HEK293 (cell line): ENCODE results near the gene CFAP157.

ENCODE experiments used
- CTCF ChIA-PET: fragments of 350-600 bp; formaldehyde crosslinking; extraction: SDS; loops from one replicate; lab custom pipeline; 2021; ENCODE audit warnings: antibody characterized with exemption; lab: Yijun Ruan, JAX
- POLR2A ChIA-PET: fragments of 300-600 bp; formaldehyde crosslinking; extraction: SDS; loops from one replicate; lab custom pipeline; 2020; ENCODE audit warnings: antibody characterized with exemption, inconsistent platforms; lab: Yijun Ruan, JAX
- H3K27ac ChIP-seq: fragments of 200-500 bp; sonication (Bioruptor generic); 2 replicates; pipeline ENCODE4 v1.5.1; 2014; ENCODE audit warnings: low read depth, low read length, control low read depth, inconsistent platforms; ENCODE audit errors: extremely low read depth
- H3K36me3 ChIP-seq, 2 experiments: fragments of 200-500 bp in 1 of 2; sonication (Bioruptor generic) in 1 of 2; 1 replicate in 1 of 2; 2 replicates in 1 of 2; pipeline ENCODE4 v1.5.1; 2014 to 2017; ENCODE audit warnings: inconsistent platforms in 2 of 2, low read length in 2 of 2; ENCODE audit not compliant: control insufficient read depth in 2 of 2, insufficient read depth in 1 of 2
- H3K4me1 ChIP-seq: fragments of 200-500 bp; sonication (Bioruptor generic); 2 replicates; pipeline ENCODE4 v1.5.1; 2014; ENCODE audit warnings: mild to moderate bottlenecking, low read length, inconsistent platforms; ENCODE audit not compliant: control insufficient read depth, insufficient read depth
- H3K4me3 ChIP-seq: 2 replicates; pipeline ENCODE4 v1.5.1; 2011; ENCODE audit warnings: low read depth, mild to moderate bottlenecking, control low read depth, low read length, moderate library complexity
- H3K9me3 ChIP-seq: fragments of 200-500 bp; sonication (Bioruptor generic); 2 replicates; pipeline ENCODE4 v1.5.1; 2014; ENCODE audit warnings: low read depth, low read length, inconsistent platforms; ENCODE audit not compliant: control insufficient read depth, insufficient read depth
- BCL11A ChIP-seq: fragments of 450-650 bp; formaldehyde crosslinking; IDR thresholded peaks from 2 replicates; pipeline ENCODE4 v1.5.1; 2016; ENCODE audit warnings: low read depth, missing biosample characterization, missing genetic modification characterization
- ELK4 ChIP-seq: IDR thresholded peaks from 2 replicates; pipeline ENCODE4 v1.6.1; 2011; ENCODE audit warnings: mild to moderate bottlenecking, low read depth, low read length, borderline replicate concordance
- GLIS1 ChIP-seq: fragments of 450-650 bp; formaldehyde crosslinking; IDR thresholded peaks from 2 replicates; pipeline ENCODE4 v1.5.1; 2016; ENCODE audit warnings: missing biosample characterization, missing genetic modification characterization
- GLIS2 ChIP-seq: fragments of 450-650 bp; formaldehyde crosslinking; IDR thresholded peaks from 2 replicates; pipeline ENCODE4 v1.5.1; 2016; ENCODE audit warnings: missing biosample characterization, missing genetic modification characterization
- HOXA7 ChIP-seq: sonication (generic); formaldehyde crosslinking; IDR thresholded peaks from 2 replicates; pipeline ENCODE4 v1.8.1; 2022; ENCODE audit warnings: missing genetic modification reagents, borderline replicate concordance
- MZF1 ChIP-seq: fragments of 450-650 bp; formaldehyde crosslinking; IDR thresholded peaks from 2 replicates; pipeline ENCODE4 v1.5.1; 2017; ENCODE audit warnings: missing biosample characterization, missing genetic modification characterization, borderline replicate concordance
- PRDM10 ChIP-seq: fragments of 450-650 bp; formaldehyde crosslinking; IDR thresholded peaks from 2 replicates; pipeline ENCODE4 v1.5.1; 2016; ENCODE audit warnings: missing biosample characterization, missing genetic modification characterization
- RBAK ChIP-seq: fragments of 450-650 bp; formaldehyde crosslinking; IDR thresholded peaks from 2 replicates; pipeline ENCODE4 v1.5.1; 2016; ENCODE audit warnings: missing biosample characterization, missing genetic modification characterization
- REPIN1 ChIP-seq: fragments of 450-650 bp; formaldehyde crosslinking; IDR thresholded peaks from 2 replicates; pipeline ENCODE4 v1.5.1; 2017; ENCODE audit warnings: missing biosample characterization, missing genetic modification characterization, low read depth
- REST ChIP-seq: fragments of 450-650 bp; formaldehyde crosslinking; IDR thresholded peaks from 2 replicates; pipeline ENCODE4 v1.5.1; 2016; ENCODE audit warnings: missing biosample characterization, missing genetic modification characterization
- SP2 ChIP-seq: fragments of 450-650 bp; formaldehyde crosslinking; IDR thresholded peaks from 2 replicates; pipeline ENCODE4 v1.5.1; 2016; ENCODE audit warnings: missing biosample characterization, missing genetic modification characterization
- SP3 ChIP-seq: fragments of 450-650 bp; formaldehyde crosslinking; IDR thresholded peaks from 2 replicates; pipeline ENCODE4 v1.5.1; 2016; ENCODE audit warnings: missing biosample characterization, missing genetic modification characterization
- YY2 ChIP-seq: fragments of 450-650 bp; formaldehyde crosslinking; IDR thresholded peaks from 2 replicates; pipeline ENCODE4 v1.5.1; 2016; ENCODE audit warnings: missing biosample characterization, missing genetic modification characterization
- ZBTB20 ChIP-seq: fragments of 450-650 bp; formaldehyde crosslinking; IDR thresholded peaks from 2 replicates; pipeline ENCODE4 v1.5.1; 2016; ENCODE audit warnings: missing biosample characterization, missing genetic modification characterization
- ZBTB44 ChIP-seq: fragments of 450-650 bp; IDR thresholded peaks from 2 replicates; pipeline ENCODE4 v1.5.1; 2018; ENCODE audit warnings: missing biosample characterization, mild to moderate bottlenecking, missing genetic modification characterization
- ZBTB48 ChIP-seq: fragments of 450-650 bp; formaldehyde crosslinking; IDR thresholded peaks from 2 replicates; pipeline ENCODE4 v1.5.1; 2016; ENCODE audit warnings: missing biosample characterization, missing genetic modification characterization
- ZBTB8A ChIP-seq: fragments of 450-650 bp; formaldehyde crosslinking; IDR thresholded peaks from 2 replicates; pipeline ENCODE4 v1.5.1; 2016; ENCODE audit warnings: missing biosample characterization, missing genetic modification characterization
- ZFP41 ChIP-seq: fragments of 450-650 bp; formaldehyde crosslinking; IDR thresholded peaks from 2 replicates; pipeline ENCODE4 v1.5.1; 2016; ENCODE audit warnings: missing biosample characterization, missing genetic modification characterization, borderline replicate concordance
- ZNF138 ChIP-seq: fragments of 450-650 bp; formaldehyde crosslinking; IDR thresholded peaks from 2 replicates; pipeline ENCODE4 v1.5.1; 2016; ENCODE audit warnings: missing biosample characterization, missing genetic modification characterization, borderline replicate concordance
- ZNF16 ChIP-seq: fragments of 450-650 bp; formaldehyde crosslinking; IDR thresholded peaks from 2 replicates; pipeline ENCODE4 v1.5.1; 2016; ENCODE audit warnings: low read depth, missing biosample characterization, missing genetic modification characterization
- ZNF366 ChIP-seq: fragments of 450-650 bp; formaldehyde crosslinking; conservative IDR thresholded peaks from 2 replicates; pipeline ENCODE4 v1.5.1; 2016; ENCODE audit warnings: missing biosample characterization, missing genetic modification characterization
- ZNF549 ChIP-seq: fragments of 450-650 bp; IDR thresholded peaks from 2 replicates; pipeline ENCODE4 v1.5.1; 2018; ENCODE audit warnings: missing biosample characterization, missing genetic modification characterization, mild to moderate bottlenecking, inconsistent platforms, moderate library complexity
- ZNF560 ChIP-seq: fragments of 450-650 bp; formaldehyde crosslinking; IDR thresholded peaks from 2 replicates; pipeline ENCODE4 v1.5.1; 2017; ENCODE audit warnings: missing biosample characterization, missing genetic modification characterization, borderline replicate concordance
- ZNF707 ChIP-seq: fragments of 450-650 bp; formaldehyde crosslinking; IDR thresholded peaks from 2 replicates; pipeline ENCODE4 v1.5.1; 2016; ENCODE audit warnings: missing biosample characterization, missing genetic modification characterization

Gene CFAP157

GRCh38 chr9:127729522-127730256, 22.9 kb downstream of the CFAP157 start:
- H3K27ac ChIP-seq, result no peak overlapping the region
- H3K4me3 ChIP-seq, result no peak overlapping the region
- peaks cover 0 to 6% of the 10 kb centered on the region in 2 experiments; a peak in 1 of 3 replicates for H3K36me3 ChIP-seq
- H3K9me3 ChIP-seq, result no peaks in the 10 kb centered on the region
- ChIA-PET CTCF (interaction anchor here (0.6 to 2.2 kb wide), 4 partner anchors 139 to 226 kb away, joined by 3 to 9 read pairs (median 4); no protein-coding TSS in a partner anchor), POLR2A (interaction anchor here (0.5 kb wide), 1 partner anchor 26 kb away, joined by 4 read pairs; no protein-coding TSS in a partner anchor)
- TF ChIP-seq RBAK (tag by site-specific recombination) (no peak), BCL11A (tag by site-specific recombination) (no peak), PRDM10 (tag by site-specific recombination) (no peak), ZBTB8A (tag by site-specific recombination) (no peak), SP2 (tag by site-specific recombination) (no peak), HOXA7 (CRISPR knock-in tag) (no peak), ZNF138 (tag by site-specific recombination) (no peak), SP3 (no peak)
- H3K4me1 ChIP-seq, result no peaks in the 10 kb centered on the region

- H3K9me3 ChIP-seq, result no peaks in the 10 kb centered on the region
- CTCF ChIA-PET, result interaction anchor here (0.9 kb wide), 1 partner anchor 140 kb away, joined by 3 read pairs; no protein-coding TSS in a partner anchor
- POLR2A ChIA-PET, result interaction anchor here (0.5 kb wide), 1 partner anchor 26 kb away, joined by 4 read pairs; no protein-coding TSS in a partner anchor
- no peak overlapping the region for H3K4me3 ChIP-seq
- peaks cover 0 to 6% of the 10 kb centered on the region in 2 experiments; a peak in 1 of 3 replicates for H3K36me3 ChIP-seq
- TF ChIP-seq GLIS2 (tag by site-specific recombination), result no peak
- no peak for TF ChIP-seq ZNF138 (tag by site-specific recombination)
- no peak for TF ChIP-seq ZNF707 (tag by site-specific recombination)
- no peak for TF ChIP-seq ZNF560
- no peak for TF ChIP-seq ELK4
- TF ChIP-seq ZFP41, result no peak
- TF ChIP-seq YY2 (tag by site-specific recombination), result no peak
- TF ChIP-seq ZBTB48, result no peak
- no peak for TF ChIP-seq REST (tag by site-specific recombination)
- no peak for TF ChIP-seq ZBTB44 (tag by site-specific recombination)
- no peak for TF ChIP-seq HOXA7 (CRISPR knock-in tag)
- no peak for TF ChIP-seq REPIN1
- TF ChIP-seq GLIS1 (tag by site-specific recombination), result no peak
- no peak for TF ChIP-seq ZNF549 (tag by site-specific recombination)
- TF ChIP-seq ZNF16 (tag by site-specific recombination), result no peak
- no peak for TF ChIP-seq MZF1
- TF ChIP-seq ZNF366 (tag by site-specific recombination), result no peak
- TF ChIP-seq ZBTB20 (tag by site-specific recombination), result no peak
- H3K27ac ChIP-seq, result no peak overlapping the region
- no peaks in the 10 kb centered on the region for H3K4me1 ChIP-seq
Measured at GRCh38 chr9:127730262-127730661, 23.5 kb downstream of the CFAP157 start.
